ENCODE results near the gene SLC6A16. TPM values are rescaled to one million over a fixed set of nuclear protein-coding genes. Genes with fewer than 3 reads are reported as not detected.
"Not testable (repeated sequence)": the region's sequence is repeated elsewhere in the genome, so short reads cannot be mapped to it uniquely, and the experiment has no call there.

Gene SLC6A16
- total and polyA plus RNA-seq, 11 donors: 0.27 to 1.3 (median 0.40) TPM

DNA sequence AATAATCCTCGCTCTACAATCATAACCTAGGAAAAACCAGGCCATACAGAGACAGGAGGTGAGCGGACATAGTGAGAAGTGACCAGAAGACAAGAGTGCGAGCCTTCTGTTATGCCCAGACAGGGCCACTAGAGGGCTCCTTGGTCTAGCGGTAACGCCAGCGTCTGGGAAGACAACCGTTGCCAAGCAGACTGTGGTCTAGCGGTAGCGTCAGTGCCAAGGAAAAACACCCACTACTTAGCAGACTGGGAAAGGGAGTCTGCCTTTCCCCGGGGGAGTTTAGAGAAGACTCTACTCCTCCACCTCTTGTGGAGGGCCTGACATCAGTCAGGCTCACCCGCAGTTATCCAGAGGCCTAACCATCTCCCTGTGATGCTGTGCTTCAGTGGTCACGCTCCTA lies 58.6 kb downstream of the SLC6A16 start:
- not testable (repeated sequence) for ATAC-seq, H3K4me1 ChIP-seq, H3K4me3 ChIP-seq, H3K27ac ChIP-seq, H3K36me3 ChIP-seq, H3K27me3 ChIP-seq
- TF ChIP-seq, protein P1, sequence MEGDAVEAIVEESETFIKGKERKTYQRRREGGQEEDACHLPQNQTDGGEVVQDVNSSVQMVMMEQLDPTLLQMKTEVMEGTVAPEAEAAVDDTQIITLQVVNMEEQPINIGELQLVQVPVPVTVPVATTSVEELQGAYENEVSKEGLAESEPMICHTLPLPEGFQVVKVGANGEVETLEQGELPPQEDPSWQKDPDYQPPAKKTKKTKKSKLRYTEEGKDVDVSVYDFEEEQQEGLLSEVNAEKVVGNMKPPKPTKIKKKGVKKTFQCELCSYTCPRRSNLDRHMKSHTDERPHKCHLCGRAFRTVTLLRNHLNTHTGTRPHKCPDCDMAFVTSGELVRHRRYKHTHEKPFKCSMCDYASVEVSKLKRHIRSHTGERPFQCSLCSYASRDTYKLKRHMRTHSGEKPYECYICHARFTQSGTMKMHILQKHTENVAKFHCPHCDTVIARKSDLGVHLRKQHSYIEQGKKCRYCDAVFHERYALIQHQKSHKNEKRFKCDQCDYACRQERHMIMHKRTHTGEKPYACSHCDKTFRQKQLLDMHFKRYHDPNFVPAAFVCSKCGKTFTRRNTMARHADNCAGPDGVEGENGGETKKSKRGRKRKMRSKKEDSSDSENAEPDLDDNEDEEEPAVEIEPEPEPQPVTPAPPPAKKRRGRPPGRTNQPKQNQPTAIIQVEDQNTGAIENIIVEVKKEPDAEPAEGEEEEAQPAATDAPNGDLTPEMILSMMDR (IDR thresholded peaks at IDR 0.05): peak; percentile 31 to 66 (median 58)
- peak in 4 of 5 donors; percentile 24 to 79 (median 44) for DNase-seq
- intact Hi-C loops (cut with DNase I): loop anchor here in 1 of 10 donors (10.0 kb wide), 1 partner anchor 178 kb away; the partner anchor contains the start of gene SLC17A7
- H3K9me3 ChIP-seq: peaks cover 0 to 43% (median 11%) of the 10 kb centered on the region in 12 donors
- 32 to 37% (median 34%) methylated on average over 12 of the region's 12 CpGs for WGBS, 4 donors

- 77 to 80% (median 78%) methylated on average over 10 of the region's 10 CpGs for WGBS, 4 donors
- intact Hi-C loops (cut with DNase I): loop anchor here in 2 of 10 donors (1.0 to 10.0 kb wide), 2 partner anchors 178 to 181 kb away; partner anchors contain the start of gene SLC17A7 (in 1 of the 2)
Measured at GRCh38 chr19:49264258-49264657, 60.7 kb downstream of the SLC6A16 start.

GRCh38 chr19:49261602-49262001 lies 63.4 kb downstream of the SLC6A16 start:
- intact Hi-C loops (cut with DNase I): loop anchor here in 1 of 10 donors (10.0 kb wide), 1 partner anchor 183 kb away; the partner anchor contains the start of gene SLC17A7

More at GRCh38 chr19:49264258-49264657, 60.7 kb downstream of the SLC6A16 start:
- Histone ChIP-seq H3K4me1 (no peaks in the 10 kb centered on the region), H3K27ac (no peak overlapping the region), H3K27me3 (no peaks in the 10 kb centered on the region), H3K36me3 (no peaks in the 10 kb centered on the region), H3K4me3 (no peak overlapping the region), H3K9me3 (peaks cover 0 to 36% (median 11%) of the 10 kb centered on the region in 12 donors)
- DNase-seq: no peak
- TF ChIP-seq, protein P1 (IDR thresholded peaks at IDR 0.05): no peak
- TF ChIP-seq POLR2A (IDR thresholded peaks at IDR 0.05): no peak
- ATAC-seq: no peak

DNA sequence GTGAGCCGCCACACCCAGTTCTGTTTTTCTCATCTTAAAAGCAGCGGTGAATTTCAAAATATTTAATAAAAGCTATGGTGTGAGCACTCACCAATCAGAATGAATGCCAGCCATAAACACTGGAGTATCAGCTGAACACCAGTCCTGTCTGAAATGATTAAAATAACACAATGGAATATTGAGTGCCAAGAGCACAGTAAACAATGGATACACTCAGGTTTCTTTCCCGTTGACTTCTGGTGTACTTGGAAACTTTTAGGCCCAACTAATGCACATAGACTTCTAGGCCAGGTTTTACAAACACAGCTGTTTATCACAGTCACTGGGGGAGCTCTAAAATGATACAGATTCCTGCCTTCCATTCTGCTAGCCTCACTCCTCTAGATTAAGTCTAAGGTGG lies 68.3 kb downstream of the SLC6A16 start:
- ATAC-seq: peak in 1 of 4 donors; percentile 52
- Histone ChIP-seq H3K27ac (peak overlapping the region in 1 of 12 donors; percentile 24), H3K4me3 (no peak overlapping the region), H3K36me3 (no peaks in the 10 kb centered on the region), H3K4me1 (peaks cover 0 to 6% (median 0%) of the 10 kb centered on the region in 12 donors), H3K27me3 (no peaks in the 10 kb centered on the region), H3K9me3 (peaks cover 0 to 18% (median 10%) of the 10 kb centered on the region in 12 donors)
- intact Hi-C loops (cut with DNase I): no loop called here
- no peak for TF ChIP-seq POLR2A (IDR thresholded peaks at IDR 0.05)
- TF ChIP-seq, protein P1 (IDR thresholded peaks at IDR 0.05): no peak
- DNase-seq: no peak
- WGBS, 4 donors: 68 to 77% (median 74%) methylated on average over 3 of the region's 3 CpGs

More at GRCh38 chr19:49261602-49262001, 63.4 kb downstream of the SLC6A16 start:
- H3K4me1 ChIP-seq: peaks cover 0 to 4% (median 0%) of the 10 kb centered on the region in 12 donors
- no peak for TF ChIP-seq POLR2A (IDR thresholded peaks at IDR 0.05)
- TF ChIP-seq, protein P1 (IDR thresholded peaks at IDR 0.05): no peak
- H3K27me3 ChIP-seq: no peaks in the 10 kb centered on the region
- H3K27ac ChIP-seq: no peak overlapping the region
- H3K36me3 ChIP-seq: no peaks in the 10 kb centered on the region
- DNase-seq (no peak), ATAC-seq (no peak)
- H3K9me3 ChIP-seq: peaks cover 0 to 36% (median 12%) of the 10 kb centered on the region in 12 donors
- no peak overlapping the region for H3K4me3 ChIP-seq

Measured in heart left ventricle (tissue), 16 donors.